Liver (tissue), 3 donors: Measurements from ENCODE around the gene MSLN.

Source experiments
- ATF3 ChIP-seq: IDR thresholded peaks from 2 replicates; pipeline ENCODE4 v1.6.1; 2016; ENCODE audit warnings: antibody characterized with exemption
- CTCF ChIP-seq: fragments of 150-350 bp; IDR thresholded peaks from 2 replicates; pipeline ENCODE4 v1.5.1; 2017; ENCODE audit warnings: improper control_type of control experiment, low read depth, low read length; ENCODE audit not compliant: missing input control
- FOXA1 ChIP-seq: IDR thresholded peaks from 2 replicates; pipeline ENCODE4 v1.6.1; 2016; ENCODE audit warnings: antibody characterized with exemption
- SP1 ChIP-seq: IDR thresholded peaks from 2 replicates; pipeline ENCODE4 v1.6.1; 2018; ENCODE audit warnings: antibody characterized with exemption, mild to moderate bottlenecking
- YY1 ChIP-seq: IDR thresholded peaks from 2 replicates; pipeline ENCODE4 v1.6.1; 2016; ENCODE audit warnings: antibody characterized with exemption, mild to moderate bottlenecking
- ZBTB33 ChIP-seq: IDR thresholded peaks from 2 replicates; pipeline ENCODE4 v1.6.1; 2016; ENCODE audit warnings: antibody characterized with exemption
- TF ChIP-seq, protein P1 (sequence below): IDR thresholded peaks from 2 replicates; pipeline ENCODE4 v1.6.1; 2016; ENCODE audit warnings: antibody characterized with exemption
- TF ChIP-seq, protein P2 (sequence below): IDR thresholded peaks from 2 replicates; pipeline ENCODE4 v1.6.1; 2016; ENCODE audit warnings: antibody characterized with exemption, mild to moderate bottlenecking
- donor health status: healthy.
- donor health status: healthy.

- TF ChIP-seq, protein P1, sequence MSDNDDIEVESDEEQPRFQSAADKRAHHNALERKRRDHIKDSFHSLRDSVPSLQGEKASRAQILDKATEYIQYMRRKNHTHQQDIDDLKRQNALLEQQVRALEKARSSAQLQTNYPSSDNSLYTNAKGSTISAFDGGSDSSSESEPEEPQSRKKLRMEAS, result no peak
- TF ChIP-seq CTCF, result no peak
- TF ChIP-seq YY1, result no peak
- TF ChIP-seq ATF3, result no peak
- TF ChIP-seq FOXA1, result no peak
- TF ChIP-seq ZBTB33, result no peak
- TF ChIP-seq, protein P2, sequence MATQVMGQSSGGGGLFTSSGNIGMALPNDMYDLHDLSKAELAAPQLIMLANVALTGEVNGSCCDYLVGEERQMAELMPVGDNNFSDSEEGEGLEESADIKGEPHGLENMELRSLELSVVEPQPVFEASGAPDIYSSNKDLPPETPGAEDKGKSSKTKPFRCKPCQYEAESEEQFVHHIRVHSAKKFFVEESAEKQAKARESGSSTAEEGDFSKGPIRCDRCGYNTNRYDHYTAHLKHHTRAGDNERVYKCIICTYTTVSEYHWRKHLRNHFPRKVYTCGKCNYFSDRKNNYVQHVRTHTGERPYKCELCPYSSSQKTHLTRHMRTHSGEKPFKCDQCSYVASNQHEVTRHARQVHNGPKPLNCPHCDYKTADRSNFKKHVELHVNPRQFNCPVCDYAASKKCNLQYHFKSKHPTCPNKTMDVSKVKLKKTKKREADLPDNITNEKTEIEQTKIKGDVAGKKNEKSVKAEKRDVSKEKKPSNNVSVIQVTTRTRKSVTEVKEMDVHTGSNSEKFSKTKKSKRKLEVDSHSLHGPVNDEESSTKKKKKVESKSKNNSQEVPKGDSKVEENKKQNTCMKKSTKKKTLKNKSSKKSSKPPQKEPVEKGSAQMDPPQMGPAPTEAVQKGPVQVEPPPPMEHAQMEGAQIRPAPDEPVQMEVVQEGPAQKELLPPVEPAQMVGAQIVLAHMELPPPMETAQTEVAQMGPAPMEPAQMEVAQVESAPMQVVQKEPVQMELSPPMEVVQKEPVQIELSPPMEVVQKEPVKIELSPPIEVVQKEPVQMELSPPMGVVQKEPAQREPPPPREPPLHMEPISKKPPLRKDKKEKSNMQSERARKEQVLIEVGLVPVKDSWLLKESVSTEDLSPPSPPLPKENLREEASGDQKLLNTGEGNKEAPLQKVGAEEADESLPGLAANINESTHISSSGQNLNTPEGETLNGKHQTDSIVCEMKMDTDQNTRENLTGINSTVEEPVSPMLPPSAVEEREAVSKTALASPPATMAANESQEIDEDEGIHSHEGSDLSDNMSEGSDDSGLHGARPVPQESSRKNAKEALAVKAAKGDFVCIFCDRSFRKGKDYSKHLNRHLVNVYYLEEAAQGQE, result no peak
- no peak for TF ChIP-seq SP1
These were observed 25.3 kb upstream of the MSLN start for GRCh38 chr16:734981-735881.
